H1 (cell line): ENCODE results near the gene MKNK2. TPM values are rescaled to one million over a fixed set of nuclear protein-coding genes. Genes with fewer than 3 reads are reported as not detected.

Experiments
- ASH2L ChIP-seq: fragments of 200-600, 300-600 bp; sonication (generic); IDR thresholded peaks from one replicate; pipeline ENCODE4 v1.7.1; 2017; ENCODE audit warnings: low read length
- EGR1 ChIP-seq: IDR thresholded peaks from 2 replicates; pipeline ENCODE4 v1.6.1; 2011; ENCODE audit warnings: low read depth, low read length, borderline replicate concordance
- EP300 ChIP-seq, 2 experiments: IDR thresholded peaks; 1 replicate in 1 of 2; 2 replicates in 1 of 2; pipeline ENCODE4 v1.6.1; 2011 to 2012; ENCODE audit warnings: low read depth in 2 of 2, low read length in 2 of 2, mild to moderate bottlenecking in 2 of 2, borderline replicate concordance in 1 of 2, inconsistent platforms in 1 of 2, moderate library complexity in 1 of 2
- GTF2F1 ChIP-seq: IDR thresholded peaks from 2 replicates; pipeline ENCODE4 v1.6.1; 2012; ENCODE audit warnings: low read depth, low read length, improper control_type of control experiment, borderline replicate concordance
- JUN ChIP-seq: IDR thresholded peaks from 2 replicates; pipeline ENCODE4 v1.6.1; 2011; ENCODE audit warnings: low read depth, mild to moderate bottlenecking, improper control_type of control experiment, low read length
- SIN3A ChIP-seq, 2 experiments: IDR thresholded peaks in 1 of 2; conservative IDR thresholded peaks in 1 of 2; 2 replicates each; pipeline ENCODE4 v1.6.1; 2011 to 2012; ENCODE audit warnings: low read length in 2 of 2, improper control_type of control experiment in 1 of 2, low read depth in 1 of 2, mild to moderate bottlenecking in 1 of 2
- SP2 ChIP-seq: IDR thresholded peaks from 2 replicates; pipeline ENCODE4 v1.6.1; 2012; ENCODE audit warnings: mild to moderate bottlenecking, low read length, inconsistent platforms
- TAF7 ChIP-seq: optimal IDR thresholded peaks from 2 replicates; pipeline ENCODE3; 2011; ENCODE audit warnings: low read depth, mild to moderate bottlenecking, inconsistent platforms, low read length, moderate library complexity, borderline replicate concordance
- TEAD4 ChIP-seq: IDR thresholded peaks from 2 replicates; pipeline ENCODE4 v1.6.1; 2012; ENCODE audit warnings: low read depth, low read length, inconsistent platforms, mixed read lengths
- polyA plus RNA-seq, 7 experiments: library from polyadenylated mRNA; depleted of rRNA in 3 of 7; stranded (reverse) in 5 of 7; unstranded in 2 of 7; fragments of >200 nt in 5 of 7; fragments of 200-250 nt in 2 of 7; gene quantifications; 1 replicate in 5 of 7; 2 replicates in 1 of 7; 4 replicates in 1 of 7; pipeline versions ENCODE4 v1.2.1 to v1.2.3, GENCODE V29; 2011 to 2013; ENCODE audit warnings: missing spikeins in 2 of 7, mixed read lengths in 2 of 7
- total RNA-seq: library from RNA; stranded (reverse); fragmentation: NEBNext Ultra II Directional; extraction: Animal tissue kit (Norgen Biotek cat#: 25700); gene quantifications from 2 replicates; pipeline ENCODE4 v1.2.1, GENCODE V29; 2021
- TF ChIP-seq, protein P1 (sequence below): fragments of 300-600 bp; sonication (generic); IDR thresholded peaks from 2 replicates; pipeline ENCODE4 v1.7.1; 2012; ENCODE audit warnings: low read length, moderate library complexity, mild to moderate bottlenecking, inconsistent platforms; ENCODE audit not compliant: insufficient replicate concordance

MKNK2 gene
- total and polyA plus RNA-seq, 2 of the 8 experiments (the other 6 are each of a cell fraction or from before 2014, with no cell fraction given), result 163 to 166 TPM

DNA sequence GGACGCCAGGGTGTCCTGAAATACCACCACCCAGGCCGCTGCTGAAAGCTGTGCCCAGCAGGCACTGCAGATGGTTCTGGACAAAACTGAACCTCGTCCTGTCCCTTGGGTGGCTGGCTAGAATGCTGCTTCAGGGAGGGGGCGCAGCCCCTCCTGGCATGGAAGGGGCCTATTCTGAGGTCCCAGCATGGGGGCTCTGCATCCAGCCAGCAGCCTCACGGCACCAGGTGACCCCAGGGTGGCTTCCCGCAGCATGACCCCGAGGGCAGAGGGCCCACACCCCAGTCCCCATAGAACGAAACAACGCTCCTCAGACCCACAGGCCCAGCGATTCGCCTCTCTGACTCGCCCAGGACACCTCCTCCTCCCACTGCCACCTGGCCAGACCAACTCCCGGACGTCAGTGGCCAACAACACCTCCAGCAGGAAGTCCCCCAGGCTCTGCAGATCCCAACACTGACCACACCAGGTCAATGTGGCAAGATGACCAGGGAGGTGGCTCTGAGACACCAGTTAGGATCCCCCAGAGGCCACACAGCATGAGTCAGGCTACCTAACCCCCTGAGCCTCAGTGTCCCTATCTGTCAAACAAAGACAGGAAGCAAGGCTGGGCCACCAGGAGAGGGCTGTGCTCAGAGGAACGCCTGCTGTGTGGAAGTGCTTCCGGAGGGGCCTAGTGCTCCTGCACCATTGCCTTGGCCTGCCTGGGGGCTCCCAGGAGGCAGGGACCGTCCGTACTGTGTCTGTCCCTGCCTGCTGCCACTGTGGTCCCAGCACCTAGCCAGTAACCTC lies 6.1 kb downstream of the MKNK2 start (continued):
- TF ChIP-seq, protein P1, sequence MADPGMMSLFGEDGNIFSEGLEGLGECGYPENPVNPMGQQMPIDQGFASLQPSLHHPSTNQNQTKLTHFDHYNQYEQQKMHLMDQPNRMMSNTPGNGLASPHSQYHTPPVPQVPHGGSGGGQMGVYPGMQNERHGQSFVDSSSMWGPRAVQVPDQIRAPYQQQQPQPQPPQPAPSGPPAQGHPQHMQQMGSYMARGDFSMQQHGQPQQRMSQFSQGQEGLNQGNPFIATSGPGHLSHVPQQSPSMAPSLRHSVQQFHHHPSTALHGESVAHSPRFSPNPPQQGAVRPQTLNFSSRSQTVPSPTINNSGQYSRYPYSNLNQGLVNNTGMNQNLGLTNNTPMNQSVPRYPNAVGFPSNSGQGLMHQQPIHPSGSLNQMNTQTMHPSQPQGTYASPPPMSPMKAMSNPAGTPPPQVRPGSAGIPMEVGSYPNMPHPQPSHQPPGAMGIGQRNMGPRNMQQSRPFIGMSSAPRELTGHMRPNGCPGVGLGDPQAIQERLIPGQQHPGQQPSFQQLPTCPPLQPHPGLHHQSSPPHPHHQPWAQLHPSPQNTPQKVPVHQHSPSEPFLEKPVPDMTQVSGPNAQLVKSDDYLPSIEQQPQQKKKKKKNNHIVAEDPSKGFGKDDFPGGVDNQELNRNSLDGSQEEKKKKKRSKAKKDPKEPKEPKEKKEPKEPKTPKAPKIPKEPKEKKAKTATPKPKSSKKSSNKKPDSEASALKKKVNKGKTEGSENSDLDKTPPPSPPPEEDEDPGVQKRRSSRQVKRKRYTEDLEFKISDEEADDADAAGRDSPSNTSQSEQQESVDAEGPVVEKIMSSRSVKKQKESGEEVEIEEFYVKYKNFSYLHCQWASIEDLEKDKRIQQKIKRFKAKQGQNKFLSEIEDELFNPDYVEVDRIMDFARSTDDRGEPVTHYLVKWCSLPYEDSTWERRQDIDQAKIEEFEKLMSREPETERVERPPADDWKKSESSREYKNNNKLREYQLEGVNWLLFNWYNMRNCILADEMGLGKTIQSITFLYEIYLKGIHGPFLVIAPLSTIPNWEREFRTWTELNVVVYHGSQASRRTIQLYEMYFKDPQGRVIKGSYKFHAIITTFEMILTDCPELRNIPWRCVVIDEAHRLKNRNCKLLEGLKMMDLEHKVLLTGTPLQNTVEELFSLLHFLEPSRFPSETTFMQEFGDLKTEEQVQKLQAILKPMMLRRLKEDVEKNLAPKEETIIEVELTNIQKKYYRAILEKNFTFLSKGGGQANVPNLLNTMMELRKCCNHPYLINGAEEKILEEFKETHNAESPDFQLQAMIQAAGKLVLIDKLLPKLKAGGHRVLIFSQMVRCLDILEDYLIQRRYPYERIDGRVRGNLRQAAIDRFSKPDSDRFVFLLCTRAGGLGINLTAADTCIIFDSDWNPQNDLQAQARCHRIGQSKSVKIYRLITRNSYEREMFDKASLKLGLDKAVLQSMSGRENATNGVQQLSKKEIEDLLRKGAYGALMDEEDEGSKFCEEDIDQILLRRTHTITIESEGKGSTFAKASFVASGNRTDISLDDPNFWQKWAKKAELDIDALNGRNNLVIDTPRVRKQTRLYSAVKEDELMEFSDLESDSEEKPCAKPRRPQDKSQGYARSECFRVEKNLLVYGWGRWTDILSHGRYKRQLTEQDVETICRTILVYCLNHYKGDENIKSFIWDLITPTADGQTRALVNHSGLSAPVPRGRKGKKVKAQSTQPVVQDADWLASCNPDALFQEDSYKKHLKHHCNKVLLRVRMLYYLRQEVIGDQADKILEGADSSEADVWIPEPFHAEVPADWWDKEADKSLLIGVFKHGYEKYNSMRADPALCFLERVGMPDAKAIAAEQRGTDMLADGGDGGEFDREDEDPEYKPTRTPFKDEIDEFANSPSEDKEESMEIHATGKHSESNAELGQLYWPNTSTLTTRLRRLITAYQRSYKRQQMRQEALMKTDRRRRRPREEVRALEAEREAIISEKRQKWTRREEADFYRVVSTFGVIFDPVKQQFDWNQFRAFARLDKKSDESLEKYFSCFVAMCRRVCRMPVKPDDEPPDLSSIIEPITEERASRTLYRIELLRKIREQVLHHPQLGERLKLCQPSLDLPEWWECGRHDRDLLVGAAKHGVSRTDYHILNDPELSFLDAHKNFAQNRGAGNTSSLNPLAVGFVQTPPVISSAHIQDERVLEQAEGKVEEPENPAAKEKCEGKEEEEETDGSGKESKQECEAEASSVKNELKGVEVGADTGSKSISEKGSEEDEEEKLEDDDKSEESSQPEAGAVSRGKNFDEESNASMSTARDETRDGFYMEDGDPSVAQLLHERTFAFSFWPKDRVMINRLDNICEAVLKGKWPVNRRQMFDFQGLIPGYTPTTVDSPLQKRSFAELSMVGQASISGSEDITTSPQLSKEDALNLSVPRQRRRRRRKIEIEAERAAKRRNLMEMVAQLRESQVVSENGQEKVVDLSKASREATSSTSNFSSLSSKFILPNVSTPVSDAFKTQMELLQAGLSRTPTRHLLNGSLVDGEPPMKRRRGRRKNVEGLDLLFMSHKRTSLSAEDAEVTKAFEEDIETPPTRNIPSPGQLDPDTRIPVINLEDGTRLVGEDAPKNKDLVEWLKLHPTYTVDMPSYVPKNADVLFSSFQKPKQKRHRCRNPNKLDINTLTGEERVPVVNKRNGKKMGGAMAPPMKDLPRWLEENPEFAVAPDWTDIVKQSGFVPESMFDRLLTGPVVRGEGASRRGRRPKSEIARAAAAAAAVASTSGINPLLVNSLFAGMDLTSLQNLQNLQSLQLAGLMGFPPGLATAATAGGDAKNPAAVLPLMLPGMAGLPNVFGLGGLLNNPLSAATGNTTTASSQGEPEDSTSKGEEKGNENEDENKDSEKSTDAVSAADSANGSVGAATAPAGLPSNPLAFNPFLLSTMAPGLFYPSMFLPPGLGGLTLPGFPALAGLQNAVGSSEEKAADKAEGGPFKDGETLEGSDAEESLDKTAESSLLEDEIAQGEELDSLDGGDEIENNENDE, result no peak
- TF ChIP-seq EGR1, result no peak
- no peak for TF ChIP-seq GTF2F1
- TF ChIP-seq JUN, result no peak
- TF ChIP-seq ASH2L, result no peak
- TF ChIP-seq SIN3A (conservative IDR thresholded peaks at IDR 0.05 in 1 of 2, IDR thresholded peaks at IDR 0.05 in 1 of 2; ENCODE audit: low read depth in 1 of 2, low read length in 2 of 2), result no peak
- TF ChIP-seq TEAD4, result no peak
- TF ChIP-seq SP2, result no peak
- no peak for TF ChIP-seq TAF7
- no peak for TF ChIP-seq EP300 (IDR thresholded peaks at IDR 0.05; ENCODE audit: borderline replicate concordance in 1 of 2, low read depth in 2 of 2, low read length in 2 of 2)
